Erythroblast (primary cell): ENCODE data around the gene AP3S1.

Experiments used
- GATA1 ChIP-seq: IDR thresholded peaks from 2 replicates; pipeline ENCODE4 v1.6.1; 2011; ENCODE audit warnings: low read depth, mild to moderate bottlenecking, control low read depth, low read length, moderate library complexity
- POLR2A ChIP-seq: IDR thresholded peaks from 2 replicates; pipeline ENCODE4 v1.6.1; 2011; ENCODE audit warnings: mild to moderate bottlenecking, low read length

- TF ChIP-seq POLR2A: no peak
- TF ChIP-seq GATA1: no peak
Measured at GRCh38 chr5:115810761-115811160, 31.0 kb upstream of the AP3S1 start.
